GM04503 (cell line): Measurements from ENCODE around the gene ACTN4.

Source experiments
- DNase-seq: peaks from one replicate; pipeline ENCODE4 v3.0.0-alpha.2; 2012; ENCODE audit warnings: low read depth

The ACTN4 gene

DNA sequence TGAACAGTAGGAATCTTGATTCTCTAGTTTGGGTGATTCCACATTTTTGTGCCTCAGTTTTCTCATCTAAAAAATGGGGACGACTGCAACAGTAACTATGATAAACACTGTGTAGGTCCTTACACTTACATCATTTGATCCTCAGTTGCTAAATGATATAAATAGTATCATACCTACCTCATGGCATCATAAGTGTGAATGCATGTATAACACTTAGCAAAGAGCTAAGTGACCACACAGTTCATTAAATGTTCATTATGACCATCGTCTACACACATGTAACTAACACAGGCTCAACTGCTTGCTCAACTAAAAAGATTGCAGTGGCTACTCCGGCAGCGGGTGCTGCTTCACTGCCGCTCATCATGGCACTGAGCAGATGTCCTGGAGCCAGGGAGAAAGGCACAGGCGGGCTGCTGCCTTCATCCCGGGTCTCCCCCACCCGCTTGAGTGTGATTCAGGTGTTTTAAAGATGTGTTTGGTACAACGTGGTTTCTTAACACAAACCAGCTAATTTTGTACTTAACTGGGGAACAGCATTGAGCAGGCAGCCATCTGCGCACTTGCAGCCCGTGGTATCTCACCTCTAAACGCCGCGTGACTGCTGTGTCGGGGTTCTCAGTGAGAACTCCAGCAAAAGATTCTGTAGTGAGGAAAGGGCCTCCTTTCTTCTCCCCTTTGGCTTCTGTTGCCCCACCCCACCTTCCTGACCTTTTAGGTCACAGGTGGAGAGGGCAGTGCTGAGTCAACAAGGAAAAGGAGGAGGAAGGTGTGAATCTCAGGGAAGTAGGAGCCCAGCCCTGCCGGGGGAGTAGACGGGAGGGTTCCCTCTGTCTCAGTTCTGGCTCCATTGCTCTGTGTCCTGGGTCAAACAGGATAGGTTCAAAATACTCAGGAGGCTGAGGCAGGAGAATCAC is 11.7 kb upstream of the ACTN4 start:
- DNase-seq, result no peak

DNA sequence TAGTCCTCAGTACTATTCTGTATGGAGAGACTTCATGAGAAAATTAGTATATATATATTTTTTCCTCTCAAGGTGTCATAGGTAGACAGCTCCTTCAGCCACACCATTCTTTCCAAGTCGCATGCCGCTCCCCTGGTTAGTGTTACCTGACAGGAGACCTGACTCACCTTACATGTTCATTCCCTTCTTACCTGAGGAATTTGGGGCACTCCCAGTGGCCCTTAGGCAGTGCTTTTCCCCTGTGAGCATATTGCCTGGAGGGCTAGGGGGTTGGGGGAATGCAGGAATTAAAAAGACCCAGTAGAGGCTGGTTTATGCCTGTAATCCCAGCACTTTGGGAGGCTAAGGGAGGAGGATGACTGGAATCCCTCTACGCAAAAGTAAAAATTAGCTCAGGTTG is 9.0 kb upstream of the ACTN4 start:
- DNase-seq, result no peak

DNA sequence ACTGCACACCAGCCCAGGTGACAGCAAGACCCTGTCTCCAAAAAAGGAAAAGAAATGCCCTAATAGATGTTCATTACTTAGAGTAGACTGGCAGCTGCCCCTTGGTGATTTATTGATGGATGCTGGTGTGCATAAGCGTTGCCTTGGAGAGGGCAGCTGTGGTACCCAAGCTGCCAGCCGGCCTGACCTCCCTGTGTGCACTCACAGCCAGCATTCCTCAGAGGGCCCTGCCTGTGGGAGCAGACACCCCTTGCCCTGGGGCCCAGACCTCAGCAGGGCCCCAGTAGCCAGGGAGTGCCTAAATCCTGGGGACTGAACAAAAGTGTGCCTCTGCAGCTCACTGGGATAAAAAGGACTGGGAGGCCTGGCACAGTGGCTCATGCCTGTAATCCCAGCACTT is 7.8 kb upstream of the ACTN4 start:
- no peak for DNase-seq

DNA sequence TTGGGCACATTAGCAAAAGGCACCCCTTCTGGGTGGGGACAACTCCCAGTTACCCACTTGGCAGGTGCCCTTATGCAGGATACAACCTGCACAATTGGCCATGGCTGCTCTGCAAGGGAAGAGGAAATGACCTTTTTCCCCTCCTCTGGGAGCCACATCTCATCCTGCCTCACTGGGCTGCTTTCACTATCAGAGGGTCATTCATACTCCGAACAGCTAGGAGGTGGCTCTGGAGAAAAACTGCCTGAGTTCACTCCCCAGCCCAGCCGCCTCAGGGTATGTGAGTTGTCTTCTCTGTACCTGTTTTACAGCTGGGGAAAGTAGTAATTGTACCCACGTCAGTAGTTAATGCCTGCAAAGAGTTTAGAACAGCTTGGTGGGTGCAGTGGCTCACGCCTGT is 7.1 kb upstream of the ACTN4 start:
- DNase-seq, result no peak

DNA sequence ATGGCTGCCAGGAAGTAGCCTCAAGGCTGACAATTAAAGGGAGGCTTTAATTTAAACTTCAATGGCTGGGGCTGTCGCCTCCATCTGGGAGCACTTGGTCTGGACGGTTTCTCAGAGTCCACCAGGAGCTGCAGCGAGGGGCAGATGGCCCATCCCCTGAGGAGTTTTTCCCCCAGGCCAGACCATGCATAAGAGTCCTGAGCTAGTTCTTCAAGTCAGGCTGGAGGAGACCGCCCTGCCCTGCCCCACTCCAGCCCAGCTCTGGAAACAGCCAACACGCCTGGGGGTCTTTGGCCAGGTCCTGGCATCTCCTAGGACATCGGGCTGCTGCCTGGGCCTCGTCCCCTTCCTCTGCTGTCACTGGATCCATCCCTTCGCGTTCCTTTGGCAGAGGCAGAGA is 5.3 kb upstream of the ACTN4 start:
- DNase-seq, result no peak

DNA sequence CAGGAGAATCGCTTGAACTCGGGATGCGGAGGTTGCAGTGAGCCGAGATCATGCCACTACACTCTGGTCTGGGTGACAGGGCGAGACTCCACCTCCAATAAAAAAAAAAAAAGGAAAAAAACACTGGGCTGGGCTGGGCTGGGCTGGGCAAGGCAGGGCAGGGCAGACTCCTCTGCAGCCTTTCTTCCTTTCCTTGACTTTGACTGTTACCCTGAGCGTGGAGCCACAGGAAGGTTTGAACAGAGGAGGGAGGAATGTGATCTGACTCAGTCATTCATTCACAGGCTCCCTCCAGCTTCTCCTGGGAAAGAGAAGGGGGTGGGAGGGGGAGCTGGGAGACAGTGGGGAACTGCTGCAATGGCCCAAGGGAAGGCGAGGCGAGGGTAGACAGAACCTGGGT is 2.7 kb upstream of the ACTN4 start:
- DNase-seq, result no peak

DNA sequence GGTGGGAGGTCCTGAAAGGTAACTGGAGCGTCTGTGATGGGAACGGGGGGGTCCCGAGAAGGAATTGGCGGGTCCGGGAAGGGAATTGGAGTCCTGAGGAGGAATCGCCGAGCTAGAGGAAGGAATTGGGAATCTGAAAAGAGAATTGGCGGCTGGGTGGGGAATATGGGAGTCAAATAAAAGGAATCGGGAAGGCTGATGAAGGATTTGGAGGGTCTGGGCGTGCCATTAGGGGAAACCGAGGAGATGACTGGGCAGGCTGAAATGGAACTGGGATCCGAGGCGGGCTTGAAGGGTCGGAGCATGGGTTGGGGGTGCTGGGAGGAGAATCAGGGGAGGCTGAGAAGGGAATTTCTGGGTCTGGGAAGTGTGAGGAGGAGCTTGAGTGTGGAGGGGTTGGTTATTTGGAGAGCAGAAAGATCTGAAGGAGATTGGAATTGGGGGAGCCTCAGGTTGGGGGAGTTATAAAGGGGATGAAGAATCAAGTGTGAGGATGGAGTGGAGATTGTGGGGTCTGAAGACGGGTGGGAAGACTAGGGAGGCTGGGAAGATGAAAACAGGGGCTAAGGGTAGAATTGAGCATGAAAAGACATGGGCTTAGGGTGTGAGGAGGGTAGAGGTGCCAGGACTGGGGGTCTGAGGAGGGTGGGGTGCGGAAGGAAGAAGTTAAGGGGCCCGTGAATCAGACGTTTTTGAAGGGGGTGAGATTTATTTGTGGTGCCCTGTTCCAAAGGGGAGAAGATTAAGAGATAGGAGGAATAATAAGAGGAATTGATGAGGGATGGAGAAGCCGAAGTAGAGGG is 718 bp downstream of the ACTN4 start:
- no peak for DNase-seq

DNA sequence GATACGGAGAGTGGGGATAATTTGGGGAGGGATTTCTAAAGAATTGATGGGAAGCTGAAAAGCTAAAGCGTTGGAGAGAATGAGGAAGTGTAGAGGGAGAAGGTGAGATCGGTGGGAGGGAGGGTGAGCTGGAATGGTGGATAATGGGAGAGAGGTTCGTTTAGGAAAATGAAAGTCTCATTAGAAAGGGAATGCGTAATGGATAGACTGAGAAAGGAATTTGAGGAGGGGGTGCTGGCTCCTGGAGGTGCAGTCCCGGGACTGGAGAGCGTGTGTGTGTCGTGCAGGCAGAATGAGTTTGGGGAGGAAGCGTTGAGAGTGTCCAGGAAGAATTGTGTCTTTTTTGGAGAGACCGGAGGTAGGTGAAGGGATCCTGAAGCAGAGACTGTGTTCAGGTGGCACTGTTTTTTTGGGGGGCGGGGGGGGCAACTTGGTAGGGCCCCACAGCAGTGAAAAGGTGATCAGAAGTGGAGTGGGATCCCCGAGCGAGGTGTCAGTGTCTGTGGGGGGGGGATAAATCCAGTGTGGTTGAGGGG is 1.4 kb downstream of the ACTN4 start:
- no peak for DNase-seq

DNA sequence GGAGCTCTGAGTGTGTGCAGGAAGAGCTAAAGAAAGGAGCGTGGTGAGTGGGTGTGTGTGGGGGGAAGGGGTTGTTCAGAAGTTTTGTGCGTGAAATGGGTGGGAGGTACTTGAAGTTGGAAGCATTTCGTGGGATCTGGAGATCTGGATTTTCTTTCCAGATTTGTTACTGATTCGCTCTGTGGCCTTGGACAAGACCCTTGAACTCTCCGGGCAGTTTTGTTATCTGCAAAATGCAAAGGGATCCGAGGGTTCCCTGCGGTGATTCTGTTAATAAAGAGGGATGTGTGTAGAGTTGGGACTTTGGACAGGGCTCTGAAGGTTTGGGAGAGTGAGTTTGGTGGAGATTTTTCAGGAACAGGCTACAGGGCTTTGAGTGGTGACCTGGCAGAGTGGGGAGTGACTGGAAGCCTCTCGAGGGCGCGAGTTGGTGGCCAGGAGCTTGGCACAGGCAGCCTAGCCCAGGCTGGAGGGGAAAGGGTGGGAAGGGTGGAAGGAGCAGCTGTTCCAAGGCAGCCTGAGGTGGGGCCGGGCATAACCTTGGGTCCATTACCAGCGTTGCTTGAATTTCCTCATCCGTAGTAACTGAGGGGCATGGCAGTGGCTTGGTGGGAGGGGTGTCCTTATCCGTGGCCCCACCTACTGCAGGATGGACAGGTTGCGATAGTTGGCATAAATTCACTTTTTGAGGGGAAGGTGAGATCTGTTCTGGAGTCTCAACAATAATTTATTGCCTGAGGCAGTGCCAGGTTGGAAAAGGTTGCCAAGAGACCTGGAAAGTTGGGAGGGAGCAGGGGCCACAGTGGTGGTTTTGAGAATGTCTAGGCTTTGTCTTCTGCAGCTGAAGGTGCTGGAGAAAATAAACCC is 2.1 kb downstream of the ACTN4 start:
- no peak for DNase-seq

DNA sequence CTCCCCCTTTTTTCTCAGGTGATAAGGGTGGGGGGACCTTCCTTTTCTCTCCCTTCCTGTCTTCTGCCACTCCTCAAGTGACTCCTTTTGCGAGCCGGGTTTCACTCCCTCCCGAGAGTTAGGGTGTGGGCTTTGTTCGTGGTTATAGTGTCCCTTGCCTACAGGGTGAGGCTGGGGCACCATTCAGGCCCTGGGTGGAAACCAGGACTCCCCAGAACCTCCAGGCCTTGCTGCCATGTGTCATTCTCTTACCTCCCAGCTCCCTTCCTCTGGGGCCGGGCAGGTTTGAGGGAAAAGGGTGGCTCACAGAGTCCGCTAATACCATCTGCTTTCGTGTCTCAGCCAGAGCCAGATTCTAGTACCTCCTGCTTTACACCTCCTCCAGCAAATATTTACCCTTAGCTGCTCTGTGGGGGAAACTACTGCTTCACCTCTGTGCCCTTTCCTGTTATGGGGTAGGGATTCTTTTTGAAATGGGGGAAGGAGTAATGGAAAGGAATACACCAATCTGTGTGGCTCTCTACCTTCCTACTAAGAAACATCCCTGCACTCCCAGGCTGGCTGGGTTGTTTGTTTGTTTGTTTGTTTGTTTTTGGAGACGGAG is 2.8 kb downstream of the ACTN4 start:
- DNase-seq, result no peak

DNA sequence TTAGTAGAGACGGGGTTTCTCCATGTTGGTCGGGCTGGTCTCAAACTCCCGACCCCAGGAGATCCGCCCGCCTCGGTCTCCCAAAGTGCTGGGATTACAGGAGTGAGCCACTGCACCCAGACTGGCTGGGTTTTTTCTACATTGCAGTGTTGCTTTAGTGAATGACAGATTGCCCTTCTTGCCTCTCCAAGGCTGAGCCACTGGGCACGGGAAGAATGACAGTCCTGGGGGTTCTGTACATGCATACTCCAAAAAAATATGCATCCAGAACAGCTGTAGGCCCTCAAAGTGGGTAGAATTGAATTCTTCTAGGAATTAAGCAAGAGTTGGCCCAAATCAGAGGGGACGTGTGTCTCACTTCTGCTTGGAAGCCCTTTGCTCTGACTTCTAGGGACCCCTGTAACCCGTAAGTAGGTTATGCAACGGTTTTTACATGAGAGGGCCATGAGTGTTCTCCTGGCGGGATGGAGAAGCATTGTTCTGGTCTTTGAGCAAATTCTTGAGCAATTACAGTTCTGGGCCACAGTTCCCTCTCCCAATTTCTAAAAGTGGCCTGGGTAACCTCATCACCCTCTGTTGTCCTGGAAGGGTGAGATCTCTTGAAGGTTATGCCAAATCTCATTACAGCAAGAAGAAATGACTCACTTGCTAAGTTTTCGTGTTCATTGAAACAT is 3.6 kb downstream of the ACTN4 start:
- peak; percentile 90 for DNase-seq

DNA sequence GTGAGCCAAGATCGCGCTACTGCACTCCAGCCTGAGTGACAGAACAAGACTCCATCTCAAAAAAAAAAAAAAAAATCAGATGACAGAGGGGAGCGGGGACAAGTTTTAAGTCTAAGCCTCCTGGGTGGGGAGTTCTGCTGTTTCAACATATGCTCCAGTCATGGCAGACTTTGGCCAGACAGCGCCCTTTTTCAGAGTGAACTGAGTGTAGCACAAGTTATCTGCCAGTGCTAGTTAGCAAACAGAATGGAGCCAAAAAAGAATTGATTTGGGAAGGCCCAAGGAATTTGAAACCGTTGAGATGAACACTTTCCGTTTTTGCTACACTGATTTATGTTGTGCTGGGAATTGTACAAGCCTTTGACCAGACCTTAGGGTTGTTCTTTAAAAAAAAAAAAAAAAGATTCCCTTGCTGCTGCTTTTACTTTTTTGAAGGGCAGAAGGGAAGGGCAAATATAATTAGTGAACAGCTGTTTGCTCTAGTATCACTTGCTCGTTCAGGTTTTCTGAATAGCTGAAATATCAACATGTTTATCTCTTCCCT is 5.7 kb downstream of the ACTN4 start:
- no peak for DNase-seq

DNA sequence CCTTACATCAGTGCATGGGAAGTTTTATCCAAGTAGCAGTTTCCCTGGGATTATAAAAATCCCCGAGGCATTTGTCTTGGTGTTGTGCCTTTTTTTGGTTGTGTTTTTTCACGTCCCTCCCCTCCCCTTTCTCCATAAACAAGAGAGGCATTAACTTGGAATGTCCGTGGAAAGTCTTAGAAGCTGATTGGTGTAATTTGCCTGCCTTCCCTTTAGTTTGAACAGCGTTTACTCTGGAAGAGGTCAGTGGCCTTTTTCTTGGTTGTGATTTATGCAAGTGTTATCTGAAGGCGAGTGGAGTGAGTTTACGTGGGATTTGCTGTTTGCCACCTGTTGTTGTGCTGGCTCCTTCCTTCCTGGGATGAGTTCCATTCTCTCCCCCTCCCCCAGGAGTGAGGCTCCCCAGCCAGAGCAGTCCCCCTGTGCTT is 7.2 kb downstream of the ACTN4 start:
- no peak for DNase-seq

DNA sequence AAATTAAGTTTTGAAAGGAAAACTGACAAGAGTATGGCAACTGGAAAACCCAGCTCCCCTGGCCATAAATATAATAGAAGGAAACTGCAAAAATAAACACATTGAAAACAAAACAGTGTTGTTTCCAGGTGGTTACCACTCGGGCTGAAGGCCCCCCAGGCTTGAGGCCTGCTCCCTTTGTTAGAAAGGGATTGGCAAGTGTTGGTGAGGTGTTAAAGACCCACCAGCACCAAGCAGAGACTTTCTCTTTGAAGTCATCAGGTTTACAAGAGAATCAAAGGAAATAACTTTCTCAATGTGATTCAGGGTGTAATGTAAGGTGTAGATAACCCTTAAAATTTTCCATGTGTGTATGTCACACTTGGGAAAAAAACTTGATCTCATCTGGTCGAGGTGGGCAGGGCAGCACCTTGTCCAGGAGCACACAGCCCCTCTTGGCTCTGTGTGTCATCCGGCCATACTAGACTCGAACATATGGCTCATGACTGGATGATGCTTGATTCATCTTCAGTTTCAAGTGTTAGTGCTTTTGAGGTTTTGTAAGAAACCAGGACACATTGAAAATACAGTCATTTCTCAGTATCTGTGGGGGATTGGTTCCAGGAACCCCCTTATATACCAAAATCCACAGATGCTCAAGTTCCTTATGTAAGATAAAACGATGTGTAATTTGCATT is 7.8 kb downstream of the ACTN4 start:
- no peak for DNase-seq

DNA sequence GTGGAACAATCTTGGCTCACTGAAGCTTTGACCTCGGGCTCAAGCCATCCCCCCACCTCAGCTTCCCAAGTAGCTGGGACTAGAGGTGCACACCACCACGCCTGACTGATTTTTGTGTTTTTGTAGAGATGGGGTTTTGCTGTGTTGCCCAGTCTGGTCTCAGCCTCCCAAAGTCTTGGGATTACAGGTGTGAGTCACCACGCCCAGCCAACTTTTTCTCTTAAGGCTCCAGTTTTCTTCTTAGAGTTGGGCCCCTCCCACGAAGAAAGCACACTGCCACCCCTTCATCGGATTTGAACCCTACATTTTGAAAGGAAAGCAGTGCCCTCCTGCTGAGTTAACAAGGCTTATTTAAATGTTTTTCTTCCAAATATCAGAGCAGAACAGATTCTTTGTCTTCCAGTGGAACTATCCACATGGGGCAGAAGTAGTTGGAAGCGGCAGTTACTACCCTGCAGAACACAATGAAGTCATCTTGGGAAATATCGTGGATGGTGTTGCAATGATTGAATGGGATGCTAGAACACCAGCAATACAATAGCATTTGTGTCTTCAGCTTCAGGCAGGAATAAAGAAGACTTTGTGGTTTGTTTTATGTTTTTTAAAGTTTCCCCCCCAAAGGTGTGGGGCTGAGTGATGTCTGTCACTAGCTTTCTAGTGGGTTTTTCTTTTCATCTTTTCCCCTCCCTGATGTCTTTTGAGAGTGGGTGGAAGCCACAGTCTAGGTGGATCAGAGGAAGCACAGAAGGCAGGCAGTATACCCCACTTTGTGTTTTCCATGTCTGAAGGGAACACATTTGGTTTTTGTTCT is 8.9 kb downstream of the ACTN4 start:
- peak; percentile 61 for DNase-seq

DNA sequence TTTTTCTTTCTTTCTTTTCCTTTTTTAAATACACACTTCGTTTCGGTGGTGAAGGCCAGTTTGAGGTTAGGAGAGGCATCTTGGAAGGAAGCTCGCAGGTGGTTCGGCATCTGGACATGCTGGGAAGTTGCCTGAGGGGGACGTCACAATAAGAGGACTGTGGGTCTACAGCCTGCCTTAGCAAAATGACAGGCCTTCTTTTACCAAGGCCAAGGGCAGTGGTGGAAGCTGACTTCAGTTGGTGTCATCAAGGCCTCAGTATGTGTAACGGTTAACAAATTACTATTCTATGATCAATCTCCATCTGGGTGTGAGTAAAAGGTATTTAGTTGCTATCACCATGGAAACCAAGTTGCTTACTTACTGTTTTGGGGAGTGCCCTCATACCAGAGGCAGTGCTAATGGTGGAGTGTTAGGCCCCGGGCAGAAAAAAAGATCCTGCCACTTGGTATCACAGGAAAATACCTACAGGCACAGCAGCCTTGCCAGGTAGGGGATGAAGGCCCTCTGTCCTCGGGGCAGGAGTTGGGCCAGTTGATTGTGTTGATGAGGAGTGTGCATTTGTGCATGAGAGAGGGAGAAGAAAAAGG is 10.3 kb downstream of the ACTN4 start:
- peak; percentile 93 for DNase-seq

DNA sequence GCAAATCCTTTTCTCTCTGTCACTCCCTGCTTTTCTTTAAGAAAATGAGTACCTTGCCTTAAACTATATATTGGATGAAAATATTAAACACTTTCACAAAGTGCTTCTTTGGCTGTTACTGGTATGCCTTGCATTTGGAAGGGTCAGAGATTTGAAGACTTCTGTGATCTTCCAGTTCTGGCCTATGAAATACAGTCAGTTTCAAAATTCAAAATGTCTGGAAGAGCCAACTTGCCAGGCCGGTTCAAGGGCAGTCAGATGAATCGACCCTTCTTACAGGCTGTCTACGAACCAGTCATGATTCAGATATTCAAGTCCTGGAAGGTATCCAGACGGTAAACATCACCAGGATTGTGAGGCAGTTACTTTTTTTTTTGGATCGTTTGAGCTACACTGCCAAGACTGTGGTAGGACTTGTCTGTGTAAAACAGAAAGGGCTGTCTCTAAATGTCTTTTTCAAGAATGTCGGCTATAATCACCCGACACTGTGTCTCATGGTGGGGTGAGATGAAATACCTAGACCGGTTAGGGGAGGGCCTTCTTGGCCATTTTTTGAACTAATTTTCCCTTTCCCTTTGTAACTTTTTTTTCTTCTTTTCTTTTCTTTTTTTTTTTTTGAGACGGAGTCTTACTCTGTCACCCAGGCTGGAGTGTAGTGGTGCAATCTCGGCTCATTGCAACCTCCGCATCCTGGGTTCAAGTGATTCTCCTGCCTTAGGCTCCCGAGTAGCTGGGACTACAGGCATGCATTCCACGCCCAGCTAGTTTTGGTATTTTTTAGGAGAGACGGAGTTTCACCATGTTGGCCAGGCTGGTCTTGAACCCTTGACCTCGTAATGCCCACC is 11.2 kb downstream of the ACTN4 start:
- DNase-seq, result peak; percentile 99

DNA sequence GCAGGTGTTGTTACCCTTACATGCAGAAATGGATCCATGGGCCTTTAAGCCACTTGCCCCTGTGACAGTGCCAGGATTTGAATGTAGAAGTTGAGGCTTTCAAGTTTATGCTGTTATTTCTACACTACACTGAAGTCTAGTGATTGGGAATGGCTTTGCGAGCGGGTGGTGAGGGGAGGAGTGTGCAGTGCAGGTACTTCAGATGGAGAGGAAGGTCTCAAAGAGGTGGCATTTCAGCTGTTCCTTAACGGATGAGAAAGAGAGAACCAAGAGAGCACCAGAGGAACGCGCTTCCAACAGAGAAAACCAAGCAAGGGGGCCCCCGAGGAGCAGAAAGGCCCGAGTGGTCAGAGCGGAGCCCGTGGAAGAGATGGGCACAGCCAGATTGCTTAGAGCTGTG is 13.3 kb downstream of the ACTN4 start:
- no peak for DNase-seq
